B cell (primary cell): Measurements from ENCODE around the gene PAN2. TPM values are rescaled to one million over a fixed set of nuclear protein-coding genes. Genes with fewer than 3 reads are reported as not detected.
"Not testable (repeated sequence)": the region's sequence is repeated elsewhere in the genome, so short reads cannot be mapped to it uniquely, and the experiment has no call there.

Experiments
- ATAC-seq: fragments of 200-7000 bp; cut with Tn5 transposase; one replicate; pipeline ENCODE4 v1.10.0; 2021; ENCODE audit warnings: low read depth, mild to moderate bottlenecking, moderate number of reproducible peaks, moderate library complexity
- CTCF ChIA-PET: fragments of 350-600 bp; sonication (Branson Sonifier 250); formaldehyde crosslinking; loops from one replicate; lab custom pipeline; 2021; ENCODE audit warnings: antibody characterized with exemption, inconsistent platforms; lab: Charles Lee
- POLR2A ChIA-PET: fragments of 350-600 bp; sonication (Branson Sonifier 250); formaldehyde crosslinking; loops from one replicate; lab custom pipeline; 2021; ENCODE audit warnings: antibody characterized with exemption; lab: Charles Lee
- DNase-seq: peaks from one replicate; pipeline ENCODE4 v3.0.0; 2013
- H2AFZ ChIP-seq: 2 replicates; pipeline ENCODE4 v1.6.1; 2012; ENCODE audit warnings: mild to moderate bottlenecking, low read depth, low read length; ENCODE audit not compliant: insufficient read depth, poor library complexity, severe bottlenecking
- H3K27ac ChIP-seq, 2 donors: 1 replicate in 1 of 2; 2 replicates in 1 of 2; pipeline ENCODE4 v1.5.1; 2012 to 2013; ENCODE audit warnings: low read length in 2 of 2, mild to moderate bottlenecking in 2 of 2, moderate library complexity in 1 of 2
- H3K27me3 ChIP-seq, 4 experiments: fragments of 200-600 bp in 1 of 4; sonication (generic) in 1 of 4; replicated peaks in 1 of 4; 1 replicate in 2 of 4; 2 replicates in 2 of 4; pipeline versions ENCODE4 v1.6.1 to v1.7.0; 2013 to 2016; ENCODE audit warnings: low read length in 3 of 4, mild to moderate bottlenecking in 2 of 4, mixed read lengths in 1 of 4, moderate library complexity in 1 of 4; ENCODE audit not compliant: insufficient read depth in 4 of 4, control insufficient read depth in 3 of 4; ENCODE audit errors: control extremely low read depth in 1 of 4
- H3K36me3 ChIP-seq, 2 experiments: replicated peaks in 1 of 2; 1 replicate in 1 of 2; 2 replicates in 1 of 2; pipeline versions ENCODE4 v1.6.1 to v1.7.1; 2013; ENCODE audit warnings: low read length in 1 of 2; ENCODE audit not compliant: insufficient read depth in 2 of 2, control insufficient read depth in 1 of 2; ENCODE audit errors: control extremely low read depth in 1 of 2, extremely low read depth in 1 of 2
- H3K4me1 ChIP-seq, 2 donors: fragments of 200-600 bp in 1 of 2; sonication (generic) in 1 of 2; 1 replicate in 1 of 2; 2 replicates in 1 of 2; pipeline versions ENCODE4 v1.5.1 to v1.6.1; 2013 to 2017; ENCODE audit warnings: low read length in 2 of 2; ENCODE audit not compliant: control insufficient read depth in 2 of 2, insufficient read depth in 2 of 2
- H3K4me2 ChIP-seq: replicated peaks from 2 replicates; pipeline ENCODE3; 2012; ENCODE audit warnings: mild to moderate bottlenecking, low read depth, low read length; ENCODE audit not compliant: poor library complexity, severe bottlenecking
- H3K4me3 ChIP-seq, 5 experiments: fragments of 200-600 bp in 1 of 5; sonication (generic) in 1 of 5; 1 replicate in 3 of 5; 2 replicates in 2 of 5; pipeline versions ENCODE4 v1.5.1 to v1.7.0; 2011 to 2016; ENCODE audit warnings: low read length in 4 of 5, mild to moderate bottlenecking in 4 of 5, low read depth in 2 of 5, control low read depth in 1 of 5, moderate library complexity in 1 of 5; ENCODE audit not compliant: insufficient read depth in 1 of 5; ENCODE audit errors: control extremely low read depth in 1 of 5, extremely low read depth in 1 of 5
- H3K79me2 ChIP-seq: fragments of 200-600 bp; sonication (generic); one replicate; pipeline ENCODE4 v1.6.0; 2016; ENCODE audit warnings: low read length; ENCODE audit not compliant: control insufficient read depth, insufficient read depth
- H3K9ac ChIP-seq: fragments of 200-600 bp; sonication (generic); 2 replicates; pipeline ENCODE4 v1.6.1; 2017; ENCODE audit warnings: mild to moderate bottlenecking, low read length, moderate library complexity
- H3K9me3 ChIP-seq, 3 donors: one replicate each; pipeline versions ENCODE4 v1.6.1 to v1.7.1; 2013; ENCODE audit warnings: low read length in 2 of 3; ENCODE audit not compliant: control insufficient read depth in 2 of 3, insufficient read depth in 1 of 3; ENCODE audit errors: control extremely low read depth in 1 of 3
- H4K20me1 ChIP-seq: 2 replicates; pipeline ENCODE4 v1.6.0; 2012; ENCODE audit warnings: mild to moderate bottlenecking, low read length; ENCODE audit not compliant: insufficient read depth, control insufficient read depth, poor library complexity, severe bottlenecking
- H3K27ac Mint-ChIP-seq: one replicate; pipeline ENCODE4 v1.8.0; 2021; ENCODE audit warnings: mixed read lengths
- H3K27me3 Mint-ChIP-seq: one replicate; pipeline ENCODE4 v1.8.0; 2021; ENCODE audit warnings: mixed read lengths
- H3K4me1 Mint-ChIP-seq: one replicate; pipeline ENCODE4 v1.8.0; 2021; ENCODE audit warnings: mixed read lengths
- H3K4me3 Mint-ChIP-seq: one replicate; pipeline ENCODE4 v1.8.0; 2021; ENCODE audit warnings: mixed read lengths
- H3K9me3 Mint-ChIP-seq: one replicate; pipeline ENCODE4 v1.8.0; 2022; ENCODE audit warnings: mixed read lengths; ENCODE audit not compliant: insufficient read depth
- CTCF ChIP-seq: fragments of 200-600 bp; IDR thresholded peaks from one replicate; pipeline ENCODE4 v1.8.0; 2022; ENCODE audit warnings: antibody characterized with exemption, mild to moderate bottlenecking
- EZH2 ChIP-seq: IDR thresholded peaks from 2 replicates; pipeline ENCODE4 v1.6.1; 2012; ENCODE audit warnings: borderline replicate concordance, low read depth, mild to moderate bottlenecking, moderate library complexity, low read length; ENCODE audit not compliant: insufficient read depth, poor library complexity, severe bottlenecking
- WGBS: methylation state at CpG from one replicate; pipeline ENCODE4 v1.1.5; 2013; ENCODE audit warnings: missing lambda C conversion rate; ENCODE audit not compliant: insufficient coverage; 5-methylcytosine and 5-hydroxymethylcytosine counted together
- intact Hi-C: fragments of 100-400 bp; cut with micrococcal nuclease; formaldehyde crosslinking; loops from one replicate; pipeline ENCODE4 v1.10.0; 2022
- polyA plus RNA-seq: library from polyadenylated mRNA; depleted of rRNA; stranded (reverse); fragments of >200 nt; gene quantifications from 2 replicates; pipeline ENCODE4 v1.2.3, GENCODE V29; 2012
- total RNA-seq, 2 donors: library from RNA; stranded (reverse); fragments of 120-200 nt in 1 of 2; gene quantifications; 1 replicate in 1 of 2; 2 replicates in 1 of 2; pipeline versions ENCODE4 v1.2.3 to v1.2.4, GENCODE V29; 2013 to 2022

PAN2 gene
- total and polyA plus RNA-seq, 2 donors (not counting 1 experiment from before 2014, with no cell fraction given): 211 to 230 TPM

DNA sequence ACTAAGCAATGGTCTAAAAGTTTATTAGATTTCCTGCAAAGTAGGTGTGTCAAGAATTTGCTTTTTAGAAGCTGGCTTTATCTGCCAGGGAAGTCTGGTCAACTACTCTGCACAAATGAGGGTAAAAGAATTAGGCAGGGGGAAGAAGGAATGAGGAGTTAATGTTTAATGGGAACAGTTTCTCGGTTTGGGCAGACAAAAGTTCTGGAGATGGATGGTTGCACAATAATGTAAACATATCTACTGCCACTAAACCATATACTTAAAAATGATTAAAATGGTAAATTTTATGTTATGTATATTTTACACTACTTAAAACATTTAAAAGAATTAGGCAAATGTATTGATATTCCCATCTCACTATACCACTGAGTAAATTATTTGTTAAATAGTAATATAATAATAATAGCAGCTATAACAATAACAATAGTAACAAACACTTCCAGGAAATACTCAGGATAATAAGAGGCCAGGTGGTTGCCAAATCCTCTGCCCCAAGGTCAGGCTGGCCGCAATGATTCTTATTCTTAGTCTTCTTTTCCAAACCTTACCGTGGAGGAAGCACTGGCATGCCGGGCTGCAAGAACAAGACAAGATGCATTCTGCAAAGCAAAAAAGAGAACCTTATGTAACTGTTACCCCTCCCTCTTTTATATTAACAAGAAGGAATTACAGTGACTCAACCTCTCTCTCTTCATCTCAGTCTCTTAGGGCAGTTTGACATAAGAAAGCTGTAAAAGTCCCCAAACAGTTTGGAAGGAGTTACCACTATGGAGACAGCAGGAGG is 47.6 kb downstream of the PAN2 start:
- CTCF ChIA-PET: interaction anchor here (1.2 to 1.7 kb wide), 3 partner anchors 12 to 178 kb away, joined by 4 to 8 read pairs (median 4); no protein-coding TSS in a partner anchor

GRCh38 chr12:56284263-56284662 is 49.5 kb downstream of the PAN2 start:
- Histone ChIP-seq H3K36me3 (peaks cover 4 to 60% of the 10 kb centered on the region in 2 experiments), H3K79me2 (peaks cover 34% of the 10 kb centered on the region)
- POLR2A ChIA-PET, H3K27me3 Mint-ChIP-seq, H3K9ac ChIP-seq, intact Hi-C loops, H2AFZ ChIP-seq, DNase-seq, H3K4me3 ChIP-seq, H3K27ac Mint-ChIP-seq, H3K4me1 ChIP-seq, H3K4me2 ChIP-seq, H3K27ac ChIP-seq, H3K27me3 ChIP-seq, H3K9me3 ChIP-seq, H3K4me1 Mint-ChIP-seq, ATAC-seq, H3K4me3 Mint-ChIP-seq, H3K9me3 Mint-ChIP-seq, H4K20me1 ChIP-seq: not testable (repeated sequence)
- WGBS: 89% methylated on average over 1 of the region's 5 CpGs
- CTCF ChIA-PET: interaction anchor here (1.7 kb wide), 1 partner anchor 180 kb away, joined by 9 read pairs; no protein-coding TSS in a partner anchor

More for the DNA sequence above, 47.6 kb downstream of the PAN2 start:
- H4K20me1 ChIP-seq: peaks cover 8% of the 10 kb centered on the region
- DNase-seq (no peak), ATAC-seq (no peak)
- H3K27me3 Mint-ChIP-seq: no peaks in the 10 kb centered on the region
- H3K4me2 ChIP-seq: no peak overlapping the region
- H3K9ac ChIP-seq: no peak overlapping the region
- WGBS: no CpG with 5 or more reads among the region's 4 CpGs
- H3K4me3 ChIP-seq: no peak overlapping the region
- H2AFZ ChIP-seq: no peak overlapping the region
- no peak overlapping the region for H3K27ac ChIP-seq
- POLR2A ChIA-PET: interaction anchor here (0.6 kb wide), 1 partner anchor 395 kb away, joined by 6 read pairs; no protein-coding TSS in a partner anchor
- no peaks in the 10 kb centered on the region for H3K9me3 ChIP-seq
- peaks cover 54% of the 10 kb centered on the region for H3K79me2 ChIP-seq
- H3K4me1 ChIP-seq: peaks cover 0 to 5% of the 10 kb centered on the region in 2 donors
- H3K27ac Mint-ChIP-seq: no peak overlapping the region
- H3K4me1 Mint-ChIP-seq: peaks cover 10% of the 10 kb centered on the region
- H3K9me3 Mint-ChIP-seq: no peaks in the 10 kb centered on the region
- TF ChIP-seq EZH2 (no peak), CTCF (no peak)
- no peak overlapping the region for H3K4me3 Mint-ChIP-seq
- peaks cover 9 to 61% of the 10 kb centered on the region in 2 experiments for H3K36me3 ChIP-seq
- no peaks in the 10 kb centered on the region for H3K27me3 ChIP-seq
- intact Hi-C loops: no loop called here
